ENCODE measurements around the gene KRTAP1-4. TPM values are rescaled to one million over a fixed set of nuclear protein-coding genes. Genes with fewer than 3 reads are reported as not detected.
"Not testable (repeated sequence)": the region's sequence is repeated elsewhere in the genome, so short reads cannot be mapped to it uniquely, and the experiment has no call there.

KRTAP1-4 gene
- total RNA-seq, 2 experiments from 2014 or later = not detected

GRCh38 chr17:41010441-41010840, 19.6 kb downstream of the KRTAP1-4 start:
- no peaks in the 10 kb centered on the region for H3K9me3 Mint-ChIP-seq
- ChIA-PET POLR2A (no interaction called here), CTCF (no interaction called here)
- no peaks in the 10 kb centered on the region for H3K27me3 Mint-ChIP-seq
- DNase-seq = no peak
- no peak overlapping the region for H3K4me3 Mint-ChIP-seq
- intact Hi-C loops (cut with micrococcal nuclease) = no loop called here
- no peaks in the 10 kb centered on the region for H3K36me3 Mint-ChIP-seq
- H3K4me1 Mint-ChIP-seq (ENCODE audit: low read depth) = no peaks in the 10 kb centered on the region
- no peak overlapping the region for H3K27ac Mint-ChIP-seq

GRCh38 chr17:41009936-41010335, 20.1 kb downstream of the KRTAP1-4 start:
- H3K4me1 Mint-ChIP-seq (ENCODE audit: low read depth) = no peaks in the 10 kb centered on the region
- CTCF ChIA-PET = no interaction called here
- no peak overlapping the region for H3K4me3 Mint-ChIP-seq
- H3K27me3 Mint-ChIP-seq = no peaks in the 10 kb centered on the region
- no peaks in the 10 kb centered on the region for H3K36me3 Mint-ChIP-seq
- no peak overlapping the region for H3K27ac Mint-ChIP-seq
- POLR2A ChIA-PET = no interaction called here
- no peak for DNase-seq
- intact Hi-C loops (cut with micrococcal nuclease) = no loop called here
- no peaks in the 10 kb centered on the region for H3K9me3 Mint-ChIP-seq

GRCh38 chr17:41009301-41009760, 20.7 kb downstream of the KRTAP1-4 start:
- H3K27me3 Mint-ChIP-seq = no peaks in the 10 kb centered on the region
- H3K9me3 Mint-ChIP-seq = no peaks in the 10 kb centered on the region
- no peak overlapping the region for H3K4me3 Mint-ChIP-seq
- intact Hi-C loops (cut with micrococcal nuclease) = no loop called here
- H3K4me1 Mint-ChIP-seq (ENCODE audit: low read depth) = no peaks in the 10 kb centered on the region
- POLR2A ChIA-PET = no interaction called here
- no peak overlapping the region for H3K27ac Mint-ChIP-seq
- CTCF ChIA-PET = no interaction called here
- DNase-seq = no peak
- H3K36me3 Mint-ChIP-seq = no peaks in the 10 kb centered on the region

GRCh38 chr17:41008811-41009210, 21.2 kb downstream of the KRTAP1-4 start, which contains the start of gene KRTAP3-1:
Gene KRTAP3-1, minus strand, starts transcription at chr17:41009128. Its CDS starts 54 bp downstream, at chr17:41009074.
- no peaks in the 10 kb centered on the region for H3K27me3 Mint-ChIP-seq
- no peaks in the 10 kb centered on the region for H3K9me3 Mint-ChIP-seq
- no peaks in the 10 kb centered on the region for H3K36me3 Mint-ChIP-seq
- CTCF ChIA-PET = no interaction called here
- H3K4me3 Mint-ChIP-seq = no peak within 1 kb of the TSS
- no peak for DNase-seq
- POLR2A ChIA-PET = no interaction called here
- intact Hi-C loops (cut with micrococcal nuclease) = no loop called here
- no peak within 1 kb of the TSS for H3K27ac Mint-ChIP-seq
- no peaks in the 10 kb centered on the region for H3K4me1 Mint-ChIP-seq (ENCODE audit: low read depth)

GRCh38 chr17:41004397-41004796, 25.6 kb downstream of the KRTAP1-4 start:
- H3K4me1 Mint-ChIP-seq (ENCODE audit: low read depth) = no peaks in the 10 kb centered on the region
- DNase-seq = no peak
- no peak overlapping the region for H3K27ac Mint-ChIP-seq
- H3K27me3 Mint-ChIP-seq = peaks cover 3% of the 10 kb centered on the region
- H3K4me3 Mint-ChIP-seq = no peak overlapping the region
- H3K9me3 Mint-ChIP-seq = no peaks in the 10 kb centered on the region
- intact Hi-C loops (cut with micrococcal nuclease) = no loop called here
- POLR2A ChIA-PET = no interaction called here
- H3K36me3 Mint-ChIP-seq = no peaks in the 10 kb centered on the region
- CTCF ChIA-PET = no interaction called here

GRCh38 chr17:41003926-41004325, 26.1 kb downstream of the KRTAP1-4 start:
- ChIA-PET CTCF (no interaction called here), POLR2A (no interaction called here)
- intact Hi-C loops (cut with micrococcal nuclease) = no loop called here
- no peaks in the 10 kb centered on the region for H3K4me1 Mint-ChIP-seq (ENCODE audit: low read depth)
- H3K9me3 Mint-ChIP-seq = no peaks in the 10 kb centered on the region
- no peaks in the 10 kb centered on the region for H3K36me3 Mint-ChIP-seq
- no peak overlapping the region for H3K4me3 Mint-ChIP-seq
- DNase-seq = no peak
- H3K27ac Mint-ChIP-seq = no peak overlapping the region
- peaks cover 4% of the 10 kb centered on the region for H3K27me3 Mint-ChIP-seq

- Mint-ChIP-seq H3K4me3 (no peak overlapping the region), H3K27me3 (peaks cover 4% of the 10 kb centered on the region), H3K9me3 (no peaks in the 10 kb centered on the region), H3K36me3 (no peaks in the 10 kb centered on the region), H3K4me1 (ENCODE audit: low read depth) (no peaks in the 10 kb centered on the region), H3K27ac (no peak overlapping the region)
- no peak for DNase-seq
- intact Hi-C loops (cut with micrococcal nuclease) = no loop called here
- ChIA-PET POLR2A (no interaction called here), CTCF (no interaction called here)
These were observed 27.2 kb downstream of the KRTAP1-4 start for GRCh38 chr17:41002814-41003213.

GRCh38 chr17:41001795-41002194, 28.2 kb downstream of the KRTAP1-4 start:
- Mint-ChIP-seq H3K27me3 (peaks cover 12% of the 10 kb centered on the region), H3K4me3 (no peak overlapping the region), H3K27ac (no peak overlapping the region), H3K4me1 (ENCODE audit: low read depth) (no peaks in the 10 kb centered on the region), H3K36me3 (no peaks in the 10 kb centered on the region), H3K9me3 (no peaks in the 10 kb centered on the region)
- ChIA-PET CTCF (no interaction called here), POLR2A (no interaction called here)
- intact Hi-C loops (cut with micrococcal nuclease) = no loop called here
- no peak for DNase-seq

- H3K4me1 Mint-ChIP-seq (ENCODE audit: low read depth); CTCF ChIA-PET; H3K36me3 Mint-ChIP-seq; H3K4me3 Mint-ChIP-seq; POLR2A ChIA-PET; H3K9me3 Mint-ChIP-seq; intact Hi-C loops (cut with micrococcal nuclease); H3K27ac Mint-ChIP-seq; DNase-seq: not testable (repeated sequence)
- H3K27me3 Mint-ChIP-seq = peaks cover 20% of the 10 kb centered on the region
These were observed 30.4 kb downstream of the KRTAP1-4 start, which contains the start of gene KRTAP3-2 for GRCh38 chr17:40999563-40999962. Gene KRTAP3-2, minus strand, starts transcription at chr17:40999906. Its CDS starts 53 bp downstream, at chr17:40999853.

- Mint-ChIP-seq H3K4me3 (no peak overlapping the region), H3K27me3 (peaks cover 32% of the 10 kb centered on the region), H3K27ac (no peak overlapping the region), H3K9me3 (no peaks in the 10 kb centered on the region), H3K36me3 (no peaks in the 10 kb centered on the region), H3K4me1 (ENCODE audit: low read depth) (no peaks in the 10 kb centered on the region)
- ChIA-PET CTCF (no interaction called here), POLR2A (no interaction called here)
- intact Hi-C loops (cut with micrococcal nuclease) = no loop called here
- DNase-seq = no peak
These were observed 32.6 kb downstream of the KRTAP1-4 start for GRCh38 chr17:40997361-40997760.

GRCh38 chr17:40996829-40997228, 33.2 kb downstream of the KRTAP1-4 start:
- H3K4me1 Mint-ChIP-seq (ENCODE audit: low read depth) = no peaks in the 10 kb centered on the region
- ChIA-PET POLR2A (no interaction called here), CTCF (no interaction called here)
- H3K27ac Mint-ChIP-seq = no peak overlapping the region
- intact Hi-C loops (cut with micrococcal nuclease) = no loop called here
- peaks cover 35% of the 10 kb centered on the region for H3K27me3 Mint-ChIP-seq
- DNase-seq = no peak
- no peaks in the 10 kb centered on the region for H3K9me3 Mint-ChIP-seq
- H3K4me3 Mint-ChIP-seq = no peak overlapping the region
- H3K36me3 Mint-ChIP-seq = no peaks in the 10 kb centered on the region

GRCh38 chr17:40995116-40995515, 34.9 kb downstream of the KRTAP1-4 start:
- H3K27me3 Mint-ChIP-seq = peaks cover 35% of the 10 kb centered on the region
- no peak overlapping the region for H3K27ac Mint-ChIP-seq
- H3K36me3 Mint-ChIP-seq = no peaks in the 10 kb centered on the region
- POLR2A ChIA-PET = interaction anchor here (0.7 kb wide), 1 partner anchor 723 kb away, joined by 3 read pairs; no protein-coding TSS in a partner anchor
- no peak for DNase-seq
- CTCF ChIA-PET = interaction anchor here (0.8 kb wide), 2 partner anchors 327 to 647 kb away, joined by 3 to 5 read pairs; no protein-coding TSS in a partner anchor
- H3K4me3 Mint-ChIP-seq = no peak overlapping the region
- H3K9me3 Mint-ChIP-seq = no peaks in the 10 kb centered on the region
- intact Hi-C loops (cut with micrococcal nuclease) = no loop called here
- no peaks in the 10 kb centered on the region for H3K4me1 Mint-ChIP-seq (ENCODE audit: low read depth)

GRCh38 chr17:40993839-40994238, 36.2 kb downstream of the KRTAP1-4 start, which contains the start of gene KRTAP3-3:
Gene KRTAP3-3, minus strand, starts transcription at chr17:40994164. Its CDS starts 67 bp downstream, at chr17:40994097.
- ChIA-PET POLR2A (no interaction called here), CTCF (no interaction called here)
- H3K4me1 Mint-ChIP-seq (ENCODE audit: low read depth) = no peaks in the 10 kb centered on the region
- DNase-seq = no peak
- no peak within 1 kb of the TSS for H3K27ac Mint-ChIP-seq
- H3K4me3 Mint-ChIP-seq = no peak within 1 kb of the TSS
- no peaks in the 10 kb centered on the region for H3K36me3 Mint-ChIP-seq
- intact Hi-C loops (cut with micrococcal nuclease) = no loop called here
- H3K27me3 Mint-ChIP-seq = peaks cover 32% of the 10 kb centered on the region
- no peaks in the 10 kb centered on the region for H3K9me3 Mint-ChIP-seq

Data from activated CD4-positive, alpha-beta memory T cell treated with anti-CD3 and anti-CD28 coated beads for 36 hours (primary cell).